ENCODE results near the gene SULT4A1. TPM values are rescaled to one million over a fixed set of nuclear protein-coding genes. Genes with fewer than 3 reads are reported as not detected.

The SULT4A1 gene
- total RNA-seq, 4 donors from 2014 or later: 1.0 to 1.3 (median 1.3) TPM

DNA sequence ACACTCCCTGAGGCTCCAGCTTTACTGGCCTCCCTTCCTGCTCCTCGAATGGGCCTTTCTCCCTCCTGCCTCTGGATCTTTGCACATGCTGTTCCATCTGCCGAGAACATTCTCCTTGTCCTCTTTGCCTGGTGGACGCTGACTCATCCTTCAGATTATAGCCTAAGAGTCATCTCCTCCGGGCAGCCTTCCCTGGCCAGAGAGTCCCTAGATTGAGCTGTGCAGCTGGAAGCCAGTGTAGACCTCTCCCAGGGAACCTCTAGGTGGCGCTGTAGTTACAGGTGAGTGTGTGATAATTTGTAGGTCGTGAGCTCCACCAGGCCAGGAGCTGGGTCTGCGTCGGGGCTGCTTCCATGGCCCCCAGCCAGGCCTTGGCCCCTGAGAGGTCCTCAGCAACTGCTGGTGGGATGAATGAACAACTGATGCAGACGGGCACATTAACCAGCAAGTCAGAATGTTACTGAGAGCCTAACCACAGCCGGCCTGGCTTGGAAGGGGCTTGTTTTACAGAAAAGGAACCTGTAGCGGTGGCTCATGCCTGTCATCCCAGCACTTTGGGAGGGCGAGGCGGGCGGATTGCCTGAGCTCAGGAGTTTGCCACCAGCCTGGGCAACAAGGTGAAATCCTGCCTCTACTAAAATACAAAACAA, 20.8 kb upstream of the SULT4A1 start:
- Histone ChIP-seq H3K27me3 (peaks cover 0 to 83% (median 0%) of the 10 kb centered on the region in 4 donors), H3K27ac (replicated peaks in 1 of 4) (no peak overlapping the region), H3K4me1 (no peaks in the 10 kb centered on the region), H3K36me3 (no peaks in the 10 kb centered on the region), H3K9me3 (no peaks in the 10 kb centered on the region), H3K4me3 (no peak overlapping the region)
- intact Hi-C loops (cut with DNase I): no loop called here
- WGBS: 42% methylated on average over 8 of the region's 14 CpGs
- no peak for DNase-seq (ENCODE audit: extremely low spot score)
- TF ChIP-seq POLR2A (IDR thresholded peaks at IDR 0.05; ENCODE audit: low read depth) (no peak), CTCF (IDR thresholded peaks at IDR 0.05) (peak in 2 of 3 experiments; percentile 11 to 12), POLR2AphosphoS5 (IDR thresholded peaks at IDR 0.05) (no peak), EP300 (IDR thresholded peaks at IDR 0.05) (no peak)

GRCh38 chr22:43882122-43882767, 19.9 kb upstream of the SULT4A1 start:
- Histone ChIP-seq H3K4me1 (no peaks in the 10 kb centered on the region), H3K9me3 (no peaks in the 10 kb centered on the region), H3K27ac (replicated peaks in 1 of 4) (no peak overlapping the region), H3K36me3 (no peaks in the 10 kb centered on the region), H3K27me3 (peaks cover 0 to 83% (median 0%) of the 10 kb centered on the region in 4 donors), H3K4me3 (no peak overlapping the region)
- intact Hi-C loops (cut with DNase I): no loop called here
- TF ChIP-seq CTCF (IDR thresholded peaks at IDR 0.05) (no peak), POLR2AphosphoS5 (IDR thresholded peaks at IDR 0.05) (no peak), EP300 (IDR thresholded peaks at IDR 0.05) (no peak), POLR2A (IDR thresholded peaks at IDR 0.05; ENCODE audit: low read depth) (no peak)
- 81% methylated on average over 9 of the region's 9 CpGs for WGBS
- DNase-seq (ENCODE audit: extremely low spot score): no peak

DNA sequence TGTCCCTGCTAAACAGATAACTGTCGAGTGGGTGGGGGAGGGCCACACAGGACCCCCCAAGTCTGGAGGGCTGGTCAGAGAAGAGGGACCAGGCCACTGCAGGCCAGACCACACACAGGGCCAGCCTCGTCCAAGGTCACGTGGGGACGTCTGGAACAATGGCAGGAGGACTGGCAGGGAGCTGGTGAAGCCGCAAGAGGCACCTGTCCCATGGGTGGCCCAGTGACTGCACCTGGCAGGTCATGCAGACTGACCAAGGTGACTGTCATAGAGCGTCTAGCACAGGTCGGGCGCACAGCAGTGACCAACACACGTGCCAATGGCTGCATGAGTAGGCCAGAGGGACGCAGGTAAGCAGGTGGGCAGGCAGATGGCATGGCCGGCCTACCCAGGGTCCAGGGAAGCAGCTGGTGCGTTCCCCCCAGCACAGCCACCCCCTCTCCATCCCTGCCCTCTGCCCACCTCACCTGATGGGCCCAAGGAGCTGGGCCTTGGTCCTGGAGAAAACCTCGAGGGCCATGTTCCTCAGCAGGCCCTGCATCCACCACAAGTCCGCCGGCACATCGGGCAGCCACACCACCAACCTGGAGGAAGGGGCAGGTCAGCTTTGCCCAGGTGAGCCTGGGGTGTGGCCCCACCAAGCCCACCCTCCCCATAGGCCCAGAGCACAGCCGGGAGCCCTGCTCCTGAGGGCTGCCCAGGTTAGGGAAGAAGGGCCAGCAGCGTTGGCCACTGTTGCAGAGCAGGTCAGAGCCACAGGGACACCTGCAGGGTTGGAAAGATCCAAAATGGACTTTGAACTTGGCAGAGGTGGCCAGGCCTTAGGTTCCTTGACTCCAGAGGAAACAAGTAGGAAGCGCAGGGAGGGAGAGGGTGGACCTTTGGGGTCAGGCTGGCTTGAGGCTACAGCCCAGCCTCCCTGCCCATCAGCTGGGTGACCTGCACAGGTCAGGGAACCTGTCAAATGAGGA, 19.1 kb upstream of the SULT4A1 start:
- Histone ChIP-seq H3K4me3 (no peak overlapping the region), H3K36me3 (no peaks in the 10 kb centered on the region), H3K27me3 (peaks cover 0 to 84% (median 0%) of the 10 kb centered on the region in 4 donors), H3K27ac (replicated peaks in 1 of 4) (no peak overlapping the region), H3K4me1 (no peaks in the 10 kb centered on the region), H3K9me3 (no peaks in the 10 kb centered on the region)
- whole genome bisulfite sequencing: 72% methylated on average over 10 of the region's 19 CpGs
- no peak for DNase-seq (ENCODE audit: extremely low spot score)
- intact Hi-C loops (cut with DNase I): no loop called here
- TF ChIP-seq POLR2A (IDR thresholded peaks at IDR 0.05; ENCODE audit: low read depth) (no peak), EP300 (IDR thresholded peaks at IDR 0.05) (no peak), POLR2AphosphoS5 (IDR thresholded peaks at IDR 0.05) (no peak), CTCF (IDR thresholded peaks at IDR 0.05) (no peak)

DNA sequence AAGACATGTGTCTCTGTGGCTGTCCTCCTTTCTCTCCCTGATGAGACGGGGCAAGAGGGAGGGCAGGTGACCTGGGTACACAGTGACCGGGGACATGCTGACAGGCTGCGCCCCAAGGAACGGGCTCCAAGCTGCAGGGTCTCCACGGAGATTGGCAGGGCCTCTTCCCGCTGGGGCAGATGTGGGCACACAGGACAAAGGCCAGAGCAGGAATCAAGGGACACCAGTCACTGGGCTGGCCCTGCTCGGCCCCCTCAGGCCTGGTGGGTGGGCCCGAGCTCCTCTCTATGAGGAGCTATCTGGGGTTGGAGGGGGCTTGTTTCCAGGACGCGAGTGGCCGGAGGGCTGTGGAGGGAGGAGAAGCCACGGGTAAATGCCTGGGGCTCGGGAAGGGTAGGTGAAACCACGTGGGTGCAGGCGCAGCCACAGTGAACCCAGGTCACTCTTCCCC, 18.3 kb upstream of the SULT4A1 start:
- no peak for DNase-seq (ENCODE audit: extremely low spot score)

More for the DNA sequence above, 18.3 kb upstream of the SULT4A1 start:
- intact Hi-C loops (cut with DNase I): no loop called here
- no peaks in the 10 kb centered on the region for H3K4me1 ChIP-seq
- no peak overlapping the region for H3K27ac ChIP-seq (replicated peaks in 1 of 4)
- no peak for TF ChIP-seq CTCF (IDR thresholded peaks at IDR 0.05)
- no peak for TF ChIP-seq POLR2AphosphoS5 (IDR thresholded peaks at IDR 0.05)
- TF ChIP-seq EP300 (IDR thresholded peaks at IDR 0.05): no peak
- TF ChIP-seq POLR2A (IDR thresholded peaks at IDR 0.05; ENCODE audit: low read depth): no peak
- no peaks in the 10 kb centered on the region for H3K9me3 ChIP-seq
- no peak overlapping the region for H3K4me3 ChIP-seq
- WGBS: 85% methylated on average over 12 of the region's 15 CpGs
- no peaks in the 10 kb centered on the region for H3K36me3 ChIP-seq
- H3K27me3 ChIP-seq: peaks cover 0 to 86% (median 0%) of the 10 kb centered on the region in 4 donors
